ENCODE results near the gene EHMT1. TPM values are rescaled to one million over a fixed set of nuclear protein-coding genes. Genes with fewer than 3 reads are reported as not detected.

Gene EHMT1
- total and polyA plus RNA-seq, 9 of the 15 experiments (the other 6 are each of a cell fraction or from before 2014, with no cell fraction given), result 2.2 to 76.0 (median 36.4) TPM

- ChIA-PET POLR2A (no interaction called here), CTCF (ENCODE audit: low intra/inter-chr PET ratio) (no interaction called here)
- no TSS peak for BruUV-seq (replicated peaks)
- Histone ChIP-seq H3K9me1 (ENCODE audit: control insufficient read depth, insufficient read depth, low read length) (no peaks in the 10 kb centered on the region), H3K9ac (ENCODE audit: insufficient read depth in 1 of 2, low read depth in 2 of 2, low read length in 2 of 2) (no peak overlapping the region), H3K4me3 (no peak overlapping the region), H4K20me1 (replicated peaks; ENCODE audit: control insufficient read depth, insufficient read depth, low read length) (no peaks in the 10 kb centered on the region), H3K4me1 (replicated peaks in 1 of 2; ENCODE audit: control insufficient read depth in 2 of 2, insufficient read depth in 2 of 2, low read length in 2 of 2) (peaks cover 2 to 16% of the 10 kb centered on the region in 2 experiments; a peak in 3 of 5 replicates), H3K27ac (ENCODE audit: extremely low read depth, low read depth, low read length) (no peak overlapping the region), H3K27me3 (ENCODE audit: control insufficient read depth in 2 of 2, insufficient read depth in 2 of 2, low read length in 2 of 2) (no peaks in the 10 kb centered on the region), H2AFZ (ENCODE audit: low read depth, low read length) (no peak overlapping the region), H3K36me3 (ENCODE audit: control insufficient read depth, insufficient read depth, low read length) (peaks cover 76% of the 10 kb centered on the region), H3K4me2 (ENCODE audit: insufficient read depth, low read length) (no peak overlapping the region), H3K9me3 (replicated peaks; ENCODE audit: control insufficient read depth, insufficient read depth, low read depth, low read length) (peaks cover 11% of the 10 kb centered on the region), H3K79me2 (ENCODE audit: control insufficient read depth, insufficient read depth, low read length) (peaks cover 46% of the 10 kb centered on the region)
- in situ Hi-C loops (cut with MboI) (no loop called here), intact Hi-C loops (cut with micrococcal nuclease) (no loop called here)
- ATAC-seq (no peak), FAIRE-seq (no peak), DNase-seq (ENCODE audit: extremely low read depth in 1 of 4, low spot score in 3 of 4) (no peak)
- WGBS (ENCODE audit: insufficient coverage, low coverage, missing lambda C conversion rate), result 86% methylated on average over 5 of the region's 12 CpGs
- TF ChIP-seq MCM3 (IDR thresholded peaks at IDR 0.05) (no peak), HCFC1 (IDR thresholded peaks at IDR 0.05; ENCODE audit: low read depth, low read length) (no peak), ESRRA (IDR thresholded peaks at IDR 0.05; ENCODE audit: borderline replicate concordance, low read depth) (no peak), ZBTB5 (IDR thresholded peaks at IDR 0.05) (no peak), ZNF282 (CRISPR knock-in tag; IDR thresholded peaks at IDR 0.05) (no peak), THAP7 (CRISPR knock-in tag; IDR thresholded peaks at IDR 0.05) (no peak), PURB (CRISPR knock-in tag; IDR thresholded peaks at IDR 0.05; ENCODE audit: low read depth) (no peak), ZC3H11A (IDR thresholded peaks at IDR 0.05; ENCODE audit: low read depth, low read length) (no peak), DMBX1 (CRISPR knock-in tag; IDR thresholded peaks at IDR 0.05; ENCODE audit: borderline replicate concordance) (no peak), POLR2H (tag; IDR thresholded peaks at IDR 0.05; ENCODE audit: low read depth) (no peak), CSDE1 (IDR thresholded peaks at IDR 0.05) (no peak), RBFOX2 (IDR thresholded peaks at IDR 0.05; ENCODE audit: low read depth, low read length) (no peak), KLF6 (CRISPR knock-in tag; IDR thresholded peaks at IDR 0.05; ENCODE audit: borderline replicate concordance) (no peak), ARID4B (CRISPR knock-in tag; IDR thresholded peaks at IDR 0.05) (no peak), NFRKB (IDR thresholded peaks at IDR 0.05; ENCODE audit: low read depth) (no peak), ZNF24 (IDR thresholded peaks at IDR 0.05) (no peak), ETV6 (IDR thresholded peaks at IDR 0.05; ENCODE audit: borderline replicate concordance in 1 of 2, low read depth in 2 of 2, low read length in 1 of 2) (no peak), ETV6 (CRISPR knock-in tag; IDR thresholded peaks at IDR 0.05; ENCODE audit: borderline replicate concordance) (no peak)
Observed at GRCh38 chr9:137721479-137721878, 102.7 kb downstream of the EHMT1 start.
